GM21367 (cell line): ENCODE measurements around the gene JAZF1.

Experiments used
- ATAC-seq: cut with Tn5 transposase; IDR thresholded peaks from one replicate; pipeline ENCODE4 v1.9.1; 2021; ENCODE audit not compliant: unreplicated experiment

The JAZF1 gene

GRCh38 chr7:27795977-27796376 is 384.6 kb downstream of the JAZF1 start:
- no peak for ATAC-seq

GRCh38 chr7:27793780-27794179 is 386.8 kb downstream of the JAZF1 start:
- ATAC-seq = no peak

- ATAC-seq = no peak
Observed at GRCh38 chr7:27788437-27788836, 392.2 kb downstream of the JAZF1 start.

- no peak for ATAC-seq
Observed at GRCh38 chr7:27784399-27785053, 396.1 kb downstream of the JAZF1 start.

- no peak for ATAC-seq
Observed at GRCh38 chr7:27782849-27783248, 397.7 kb downstream of the JAZF1 start.

- ATAC-seq = no peak
Observed at GRCh38 chr7:27781188-27781587, 399.4 kb downstream of the JAZF1 start.
